HL-60 (cell line): ENCODE data around the gene HECA.
"Not testable (repeated sequence)": the region's sequence is repeated elsewhere in the genome, so short reads cannot be mapped to it uniquely, and the experiment has no call there.

Experiments used
- CTCF ChIP-seq: IDR thresholded peaks from one replicate; pipeline ENCODE4 v1.5.1; 2011; ENCODE audit warnings: low read length, control low read depth, inconsistent platforms; ENCODE audit not compliant: insufficient read depth
- GABPA ChIP-seq: IDR thresholded peaks from 2 replicates; pipeline ENCODE4 v1.6.1; 2012; ENCODE audit warnings: low read depth
- POLR2AphosphoS5 ChIP-seq: IDR thresholded peaks from 2 replicates; pipeline ENCODE4 v1.6.1; 2012; ENCODE audit warnings: low read depth
- REST ChIP-seq: IDR thresholded peaks from 2 replicates; pipeline ENCODE4 v1.6.1; 2012; ENCODE audit warnings: low read depth; ENCODE audit not compliant: insufficient replicate concordance

GRCh38 chr6:139122823-139123222, 12.1 kb upstream of the HECA start:
- not testable (repeated sequence) for TF ChIP-seq CTCF, GABPA, REST, POLR2AphosphoS5
